ENCODE results near the gene PIK3CB.

- TF ChIP-seq CTCF (IDR thresholded peaks at IDR 0.05; ENCODE audit: poor library complexity, severe bottlenecking) (no peak), POLR2AphosphoS5 (IDR thresholded peaks at IDR 0.05) (no peak), RAD21 (conservative IDR thresholded peaks at IDR 0.05) (no peak), EP300 (conservative IDR thresholded peaks at IDR 0.05; ENCODE audit: poor library complexity, severe bottlenecking) (no peak)
Observed at GRCh38 chr3:138845181-138845601, 10.5 kb upstream of the PIK3CB start.
